Mononuclear cell (primary cell): ENCODE measurements around the gene CDIPT. TPM values are rescaled to one million over a fixed set of nuclear protein-coding genes. Genes with fewer than 3 reads are reported as not detected.

ENCODE experiments used
- H3K27me3 ChIP-seq: 2 replicates; pipeline ENCODE4 v1.6.0; 2011; ENCODE audit warnings: low read length, control low read depth; ENCODE audit not compliant: insufficient read depth
- H3K4me1 ChIP-seq: 2 replicates; pipeline ENCODE4 v1.5.1; 2011; ENCODE audit warnings: mild to moderate bottlenecking, low read length, control low read depth; ENCODE audit not compliant: insufficient read depth
- H3K4me3 ChIP-seq: 2 replicates; pipeline ENCODE4 v1.5.1; 2011; ENCODE audit warnings: mild to moderate bottlenecking, low read length, moderate library complexity
- H3K9me3 ChIP-seq: 2 replicates; pipeline ENCODE4 v1.5.1; 2011; ENCODE audit warnings: low read depth, mild to moderate bottlenecking, control low read depth, low read length
- total RNA-seq: library from RNA; depleted of rRNA; stranded (reverse); fragments of >200 nt; gene quantifications from one replicate; pipeline ENCODE4 v1.2.3, GENCODE V29; 2012

Gene CDIPT
- total RNA-seq, 1 donor = 22.1 TPM

DNA sequence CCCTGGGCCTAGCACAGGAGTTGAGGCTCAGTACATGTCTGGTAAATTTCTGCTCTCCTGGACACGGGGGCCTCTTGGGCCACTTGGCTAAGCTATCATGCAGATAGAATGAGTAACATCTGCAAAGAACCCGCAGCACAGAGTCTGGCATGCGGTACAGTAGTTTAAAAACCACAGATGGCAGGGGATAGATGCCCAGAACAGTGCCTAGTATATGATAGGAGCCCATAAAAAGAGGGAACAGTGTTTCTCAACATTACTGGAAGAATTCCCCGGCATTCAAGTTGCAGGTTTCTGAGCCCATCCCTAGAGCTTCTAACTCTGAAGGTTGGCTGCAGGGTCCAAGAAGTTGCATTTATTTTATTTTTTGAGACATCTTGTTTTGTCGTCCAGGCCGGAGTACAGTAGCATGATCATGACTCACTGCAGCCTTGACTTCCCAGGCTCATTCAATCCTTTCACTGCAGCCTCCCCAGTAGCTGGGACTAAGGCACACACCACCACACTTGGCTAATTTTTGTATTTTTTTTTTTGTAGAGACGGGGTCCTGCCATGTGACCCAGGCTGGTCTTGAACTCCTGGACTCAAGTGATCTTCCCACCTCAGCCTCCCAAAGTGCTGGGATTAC is 5.8 kb downstream of the CDIPT start:
- Histone ChIP-seq H3K4me1 (peaks cover 20% of the 10 kb centered on the region), H3K4me3 (no peak overlapping the region), H3K9me3 (no peaks in the 10 kb centered on the region), H3K27me3 (no peaks in the 10 kb centered on the region)

DNA sequence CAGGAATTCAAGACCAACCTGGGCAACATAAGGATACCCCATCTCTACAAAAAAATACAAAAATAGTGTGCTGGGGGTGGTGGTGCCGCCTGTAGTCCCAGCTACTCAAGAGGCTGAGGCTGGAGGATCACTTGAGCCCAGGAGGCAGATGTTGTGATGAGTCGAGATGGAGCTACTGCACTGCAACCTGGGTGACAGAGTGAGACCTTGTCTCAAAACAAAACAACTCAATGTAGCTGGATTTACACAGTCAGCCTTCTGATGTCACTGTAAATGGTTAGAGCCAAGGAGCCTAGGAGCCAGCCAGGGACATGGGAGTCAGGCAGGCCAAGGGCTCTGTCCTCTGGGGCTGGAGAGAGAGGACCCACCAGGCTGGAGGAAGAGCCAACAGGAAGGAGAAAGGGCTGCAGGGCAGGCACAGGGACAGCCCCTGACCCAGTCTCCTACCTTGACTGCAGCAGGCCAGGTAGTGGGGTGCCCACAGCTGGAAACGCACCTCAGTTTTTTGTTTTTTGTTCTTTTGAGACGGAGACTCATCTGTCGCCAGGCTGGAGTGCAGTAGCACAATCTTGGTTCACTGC is 8.4 kb downstream of the CDIPT start:
- no peaks in the 10 kb centered on the region for H3K4me1 ChIP-seq
- no peak overlapping the region for H3K4me3 ChIP-seq
- H3K27me3 ChIP-seq = no peaks in the 10 kb centered on the region
- no peaks in the 10 kb centered on the region for H3K9me3 ChIP-seq

DNA sequence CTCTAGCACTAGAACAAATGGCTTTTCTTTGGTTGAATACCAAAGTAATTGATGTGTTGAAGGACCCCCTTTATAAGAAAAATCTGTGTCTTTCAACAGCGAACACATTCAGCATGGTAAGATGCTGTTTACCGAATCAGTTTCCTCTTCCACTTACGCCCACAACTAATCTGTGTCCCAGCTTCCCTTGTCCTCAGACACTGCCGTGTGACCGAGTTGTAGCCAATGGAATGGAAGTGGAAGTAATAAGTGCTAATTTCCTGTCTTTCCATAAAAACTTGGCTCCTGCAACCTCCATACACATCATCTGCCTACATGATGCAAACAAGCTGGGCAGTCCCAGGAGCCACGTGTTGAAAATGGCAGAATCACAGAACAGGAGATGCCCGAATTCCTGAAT is 10.4 kb downstream of the CDIPT start:
- Histone ChIP-seq H3K4me1 (no peaks in the 10 kb centered on the region), H3K27me3 (no peaks in the 10 kb centered on the region), H3K9me3 (no peaks in the 10 kb centered on the region), H3K4me3 (no peak overlapping the region)

DNA sequence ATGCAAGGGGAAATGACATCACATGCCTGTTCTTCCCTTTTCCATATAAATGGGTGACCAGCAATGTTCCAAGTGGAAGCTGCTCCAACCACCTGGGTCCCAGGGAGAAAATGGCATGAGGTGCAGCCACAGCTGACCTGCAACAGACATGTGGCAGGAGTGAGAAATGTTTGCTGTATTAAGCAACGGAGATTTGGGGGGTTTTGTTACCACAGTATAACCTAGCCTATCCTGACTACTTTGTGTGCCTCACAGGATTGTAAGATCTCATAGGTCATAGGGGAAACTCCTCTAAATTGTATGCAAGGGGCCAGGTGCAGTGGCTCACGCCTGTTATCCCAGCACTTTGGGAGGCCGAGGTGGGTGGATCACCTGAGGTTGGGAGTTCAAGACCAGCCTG is 12.0 kb downstream of the CDIPT start:
- H3K9me3 ChIP-seq = no peaks in the 10 kb centered on the region
- no peak overlapping the region for H3K4me3 ChIP-seq
- H3K4me1 ChIP-seq = no peaks in the 10 kb centered on the region
- H3K27me3 ChIP-seq = no peaks in the 10 kb centered on the region

DNA sequence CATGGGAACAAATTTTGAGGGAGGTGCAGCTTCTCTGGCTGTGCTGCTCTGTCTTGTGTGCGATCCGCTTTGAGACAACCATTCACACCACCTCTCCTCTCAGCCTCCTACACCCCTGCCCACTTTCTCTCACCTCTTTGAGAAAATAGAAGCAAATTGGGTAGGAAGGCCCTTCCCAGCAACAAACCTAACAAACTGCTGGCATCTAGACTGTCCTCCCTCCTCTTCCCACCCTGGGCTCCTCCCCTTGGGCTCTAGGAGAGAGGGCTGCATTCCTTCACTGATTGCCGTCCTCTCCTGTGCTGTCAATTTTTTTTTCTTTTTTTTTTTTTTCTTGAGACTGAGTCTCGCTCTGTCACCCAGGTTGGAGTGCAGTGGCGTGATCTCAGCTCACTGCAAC is 13.5 kb downstream of the CDIPT start:
- no peaks in the 10 kb centered on the region for H3K9me3 ChIP-seq
- no peak overlapping the region for H3K4me3 ChIP-seq
- no peaks in the 10 kb centered on the region for H3K27me3 ChIP-seq
- H3K4me1 ChIP-seq = no peaks in the 10 kb centered on the region

DNA sequence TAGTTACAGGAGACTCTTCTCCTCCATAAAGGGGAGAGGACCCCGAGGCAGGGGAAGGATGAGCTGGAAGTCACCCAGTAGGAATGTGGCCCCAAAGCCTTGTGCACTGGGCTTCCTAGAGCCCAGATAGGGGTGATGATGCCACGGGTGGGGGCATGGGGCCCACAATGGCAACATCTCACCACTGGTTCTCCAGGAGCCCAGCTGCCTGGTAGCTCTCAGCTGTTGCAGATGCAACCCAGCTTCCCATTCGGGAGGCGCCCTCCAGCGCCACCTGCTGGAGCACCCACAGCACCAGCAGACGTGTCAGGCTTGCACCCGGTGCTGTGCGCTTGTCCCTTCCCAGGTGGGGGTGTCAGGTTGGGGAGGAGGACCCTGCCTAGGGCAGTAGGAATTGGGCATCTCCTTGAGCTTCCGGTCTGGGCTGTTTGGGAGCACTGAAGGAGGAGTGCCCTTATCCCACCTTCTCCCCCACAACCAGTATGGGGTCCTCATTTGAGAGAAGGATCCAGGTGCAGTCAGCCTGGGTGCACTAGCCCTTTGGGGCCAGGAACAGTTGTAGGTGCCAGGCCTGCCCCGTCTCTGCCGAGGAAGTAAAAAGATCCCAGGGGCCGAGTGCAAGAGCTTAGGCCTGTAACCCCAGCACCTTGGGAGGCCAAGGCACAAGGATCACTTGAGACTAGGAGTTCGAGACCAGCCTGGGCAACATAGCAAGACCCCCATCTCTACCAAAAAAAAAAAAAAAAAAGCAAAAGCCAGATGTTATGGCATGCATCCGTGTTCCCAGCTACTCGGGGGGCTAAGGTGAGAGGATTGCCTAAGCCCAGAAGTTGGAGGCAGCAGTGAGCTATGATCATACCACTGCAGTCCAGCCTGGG is 14.4 kb downstream of the CDIPT start:
- no peaks in the 10 kb centered on the region for H3K9me3 ChIP-seq
- no peak overlapping the region for H3K4me3 ChIP-seq
- H3K4me1 ChIP-seq = no peaks in the 10 kb centered on the region
- no peaks in the 10 kb centered on the region for H3K27me3 ChIP-seq

DNA sequence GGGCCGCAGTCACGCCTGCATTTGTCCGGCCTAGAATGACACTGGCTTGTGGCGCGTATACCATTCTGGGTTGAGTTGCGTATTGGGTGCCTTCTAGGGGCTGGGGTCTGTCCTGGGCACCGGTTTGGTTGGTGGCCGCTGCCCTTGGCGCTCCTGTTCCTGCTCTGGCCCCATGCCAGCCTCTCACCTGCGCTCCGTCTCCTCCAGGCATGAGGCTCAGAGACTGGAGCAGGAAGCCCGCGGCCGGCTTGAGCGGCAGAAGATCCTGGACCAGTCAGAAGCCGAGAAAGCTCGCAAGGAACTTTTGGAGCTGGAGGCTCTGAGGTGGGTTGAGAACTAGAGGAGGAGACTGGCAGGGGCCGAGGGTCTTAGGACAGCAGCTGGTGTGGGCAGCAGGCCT is 17.4 kb downstream of the CDIPT start:
- Histone ChIP-seq H3K4me1 (no peaks in the 10 kb centered on the region), H3K9me3 (no peaks in the 10 kb centered on the region), H3K4me3 (no peak overlapping the region), H3K27me3 (no peaks in the 10 kb centered on the region)

DNA sequence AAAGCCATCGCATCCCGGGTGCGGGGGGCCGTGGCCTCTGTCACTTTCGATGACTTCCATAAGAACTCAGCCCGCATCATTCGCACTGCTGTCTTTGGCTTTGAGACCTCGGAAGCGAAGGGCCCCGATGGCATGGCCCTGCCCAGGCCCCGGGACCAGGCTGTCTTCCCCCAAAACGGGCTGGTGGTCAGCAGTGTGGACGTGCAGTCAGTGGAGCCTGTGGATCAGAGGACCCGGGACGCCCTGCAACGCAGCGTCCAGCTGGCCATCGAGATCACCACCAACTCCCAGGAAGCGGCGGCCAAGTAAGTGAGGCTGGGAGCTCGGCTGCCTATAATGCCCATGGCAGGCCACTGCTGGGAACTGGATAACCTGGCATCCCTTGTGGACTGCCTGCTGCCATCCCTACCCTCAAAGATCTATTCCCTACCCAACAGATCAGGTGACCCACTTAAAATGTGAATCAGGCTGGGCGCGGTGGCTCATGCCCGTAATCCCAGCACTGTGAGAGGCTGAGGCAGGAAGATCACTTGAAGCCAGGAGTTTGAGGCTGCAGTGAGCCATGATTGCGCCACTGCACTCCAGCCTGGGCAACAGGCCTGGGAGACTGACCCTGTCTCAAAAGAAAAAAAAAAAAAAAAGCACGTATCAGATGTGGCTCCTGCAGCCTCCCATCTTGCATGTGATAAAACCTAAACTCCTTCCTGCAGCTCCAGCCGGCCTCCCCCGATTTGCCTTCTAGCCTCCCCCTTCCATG is 18.3 kb downstream of the CDIPT start:
- Histone ChIP-seq H3K9me3 (no peaks in the 10 kb centered on the region), H3K4me1 (no peaks in the 10 kb centered on the region), H3K27me3 (no peaks in the 10 kb centered on the region), H3K4me3 (no peak overlapping the region)

DNA sequence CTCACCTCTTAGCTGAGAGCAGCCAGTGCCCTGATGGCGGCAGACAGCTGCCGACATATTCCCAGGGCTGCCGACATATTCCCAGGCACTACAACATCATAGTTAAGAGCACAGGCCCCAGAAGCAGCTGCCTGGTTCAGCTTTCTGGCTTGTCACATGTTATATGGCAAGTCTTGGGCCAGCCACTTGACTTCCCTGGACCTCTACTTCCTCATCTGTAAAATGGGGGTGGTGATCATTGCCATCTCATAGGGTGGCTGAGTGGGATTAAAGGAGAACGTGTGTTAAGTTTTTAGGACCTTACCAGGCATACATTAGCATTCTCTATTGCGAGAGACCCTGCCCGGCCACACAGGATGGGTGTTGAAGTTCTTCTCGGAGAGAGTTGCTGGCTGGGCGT is 19.1 kb downstream of the CDIPT start:
- Histone ChIP-seq H3K9me3 (no peaks in the 10 kb centered on the region), H3K4me3 (no peak overlapping the region), H3K4me1 (no peaks in the 10 kb centered on the region), H3K27me3 (no peaks in the 10 kb centered on the region)

DNA sequence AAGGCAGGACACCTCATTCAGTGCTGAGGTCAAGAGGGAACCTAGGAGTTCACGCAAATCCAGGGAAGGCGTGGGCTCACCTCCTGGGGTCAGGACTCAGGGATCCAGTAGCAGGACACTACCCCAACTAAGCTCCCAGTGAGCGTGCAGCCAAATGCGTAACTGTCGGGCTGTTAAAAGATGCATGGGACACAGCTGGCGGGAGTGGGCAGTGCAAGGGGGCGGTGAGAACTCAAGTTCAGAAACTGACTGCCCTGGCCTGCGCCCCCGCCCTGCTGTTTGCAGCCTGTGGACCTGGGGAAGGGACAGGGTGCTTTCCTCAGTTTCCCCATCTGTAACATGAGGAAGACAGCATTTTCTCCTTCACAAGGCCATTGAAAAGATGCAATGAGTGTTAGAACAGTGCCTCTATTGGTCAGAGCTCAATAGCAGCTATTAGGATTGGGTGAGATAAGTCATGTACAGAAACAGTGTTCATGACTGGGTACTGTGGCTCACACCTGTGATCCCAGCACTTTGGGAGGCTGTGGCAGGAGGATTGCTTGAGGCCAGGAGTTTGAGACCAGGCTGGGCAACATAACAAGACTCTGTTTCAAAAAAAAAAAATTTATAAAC is 20.2 kb downstream of the CDIPT start:
- H3K4me3 ChIP-seq = no peak overlapping the region
- H3K27me3 ChIP-seq = no peaks in the 10 kb centered on the region
- no peaks in the 10 kb centered on the region for H3K9me3 ChIP-seq

DNA sequence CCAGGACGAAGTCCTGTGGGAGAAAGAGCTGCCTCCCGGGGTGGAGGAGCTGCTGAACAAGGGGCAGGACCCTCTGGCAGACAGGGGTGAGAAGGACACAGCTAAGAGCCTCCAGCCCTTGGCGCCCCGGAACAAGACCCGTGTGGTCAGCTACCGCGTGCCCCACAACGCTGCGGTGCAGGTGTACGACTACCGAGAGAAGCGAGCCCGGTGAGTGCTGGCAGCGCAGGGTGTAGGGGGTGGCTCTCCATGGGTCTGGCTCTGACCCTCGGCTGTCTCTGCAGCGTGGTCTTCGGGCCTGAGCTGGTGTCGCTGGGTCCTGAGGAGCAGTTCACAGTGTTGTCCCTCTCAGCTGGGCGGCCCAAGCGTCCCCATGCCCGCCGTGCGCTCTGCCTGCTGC is 21.4 kb downstream of the CDIPT start:
- Histone ChIP-seq H3K4me3 (no peak overlapping the region), H3K27me3 (no peaks in the 10 kb centered on the region), H3K4me1 (no peaks in the 10 kb centered on the region), H3K9me3 (no peaks in the 10 kb centered on the region)

More for the DNA sequence above, 20.2 kb downstream of the CDIPT start:
- no peaks in the 10 kb centered on the region for H3K4me1 ChIP-seq

DNA sequence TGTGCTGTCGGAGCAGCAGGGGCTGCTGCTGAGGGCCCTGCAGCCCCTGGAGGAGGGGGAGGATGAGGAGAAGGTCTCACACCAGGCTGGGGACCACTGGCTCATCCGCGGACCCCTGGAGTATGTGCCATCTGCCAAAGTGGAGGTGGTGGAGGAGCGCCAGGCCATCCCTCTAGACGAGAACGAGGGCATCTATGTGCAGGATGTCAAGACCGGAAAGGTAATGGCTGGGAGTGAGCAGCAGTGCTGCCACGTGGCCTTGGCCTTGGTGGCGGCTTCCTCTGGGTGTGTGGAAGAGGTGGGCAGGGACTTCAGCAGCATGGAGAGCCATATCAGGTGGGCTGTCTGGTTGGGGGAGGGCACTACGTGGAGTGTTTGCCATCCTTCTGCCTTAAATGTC is 22.8 kb downstream of the CDIPT start:
- H3K9me3 ChIP-seq = no peaks in the 10 kb centered on the region
- H3K27me3 ChIP-seq = no peaks in the 10 kb centered on the region
- no peak overlapping the region for H3K4me3 ChIP-seq
- H3K4me1 ChIP-seq = no peaks in the 10 kb centered on the region

DNA sequence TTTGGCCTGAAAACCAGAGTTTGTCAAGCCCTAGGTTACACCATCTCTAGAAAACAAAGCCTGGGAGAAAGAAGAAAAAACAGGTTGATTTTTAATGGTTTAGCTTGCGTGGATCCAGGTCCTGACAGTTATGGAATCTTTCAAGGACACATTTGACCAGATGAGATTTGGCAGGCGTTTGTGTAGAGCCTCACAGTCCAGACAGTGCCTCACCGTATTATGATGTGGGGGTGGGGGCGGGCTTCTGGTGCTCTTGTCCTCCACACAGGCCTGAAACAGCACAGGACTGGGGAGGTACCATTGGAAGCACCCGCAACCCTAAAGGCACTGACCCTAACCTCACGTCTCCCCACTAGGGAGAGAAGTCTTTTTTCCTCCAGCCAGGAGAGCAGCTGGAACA is 23.2 kb downstream of the CDIPT start:
- H3K27me3 ChIP-seq = no peaks in the 10 kb centered on the region
- no peaks in the 10 kb centered on the region for H3K9me3 ChIP-seq
- H3K4me3 ChIP-seq = no peak overlapping the region
- no peaks in the 10 kb centered on the region for H3K4me1 ChIP-seq

DNA sequence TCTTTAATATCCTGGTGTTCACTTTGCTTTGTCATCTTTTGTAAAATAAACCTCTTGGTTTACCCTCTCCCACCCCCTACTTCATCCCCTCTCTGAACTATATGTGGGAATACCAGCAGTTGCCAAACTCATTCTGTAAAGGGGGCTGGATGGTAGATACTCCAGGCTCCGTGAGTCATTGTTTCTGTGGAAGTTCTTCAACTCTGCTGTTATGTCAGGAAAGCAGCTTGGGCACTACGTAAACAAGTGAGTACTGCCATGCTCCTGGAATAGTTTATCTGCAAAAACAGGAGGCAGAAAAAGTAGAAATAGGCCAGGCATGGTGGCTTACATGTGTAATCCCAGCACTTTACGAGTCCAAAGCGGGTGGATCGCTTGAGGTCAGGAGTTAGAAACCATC is 25.2 kb downstream of the CDIPT start:
- Histone ChIP-seq H3K4me1 (no peaks in the 10 kb centered on the region), H3K27me3 (no peaks in the 10 kb centered on the region), H3K4me3 (no peak overlapping the region), H3K9me3 (no peaks in the 10 kb centered on the region)

DNA sequence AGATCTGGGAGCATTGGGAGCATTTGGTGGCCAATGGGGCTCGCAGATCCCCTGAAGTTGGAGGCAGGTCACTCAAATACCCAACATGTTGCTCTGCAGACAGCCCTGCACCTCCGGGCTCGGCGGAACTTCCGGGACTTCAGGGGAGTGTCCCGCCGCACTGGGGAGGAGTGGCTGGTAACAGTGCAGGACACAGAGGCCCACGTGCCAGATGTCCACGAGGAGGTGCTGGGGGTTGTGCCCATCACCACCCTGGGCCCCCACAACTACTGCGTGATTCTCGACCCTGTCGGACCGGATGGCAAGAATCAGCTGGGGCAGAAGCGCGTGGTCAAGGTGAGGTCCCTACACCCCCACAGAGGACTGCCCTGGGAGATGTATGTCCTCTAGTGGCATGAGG is 26.4 kb downstream of the CDIPT start:
- H3K4me1 ChIP-seq = no peaks in the 10 kb centered on the region
- H3K9me3 ChIP-seq = no peaks in the 10 kb centered on the region
- no peak overlapping the region for H3K4me3 ChIP-seq
- no peaks in the 10 kb centered on the region for H3K27me3 ChIP-seq
